GM12873 (cell line): Measurements from ENCODE around the gene ARFGEF3.

ENCODE experiments used
- TF ChIP-seq, protein P1 (sequence below): IDR thresholded peaks from 2 replicates; pipeline ENCODE4 v1.5.1; 2012; ENCODE audit warnings: low read depth, mild to moderate bottlenecking, moderate library complexity, low read length, control low read depth; ENCODE audit not compliant: insufficient read depth; ENCODE audit errors: missing control alignments

ARFGEF3 gene

DNA sequence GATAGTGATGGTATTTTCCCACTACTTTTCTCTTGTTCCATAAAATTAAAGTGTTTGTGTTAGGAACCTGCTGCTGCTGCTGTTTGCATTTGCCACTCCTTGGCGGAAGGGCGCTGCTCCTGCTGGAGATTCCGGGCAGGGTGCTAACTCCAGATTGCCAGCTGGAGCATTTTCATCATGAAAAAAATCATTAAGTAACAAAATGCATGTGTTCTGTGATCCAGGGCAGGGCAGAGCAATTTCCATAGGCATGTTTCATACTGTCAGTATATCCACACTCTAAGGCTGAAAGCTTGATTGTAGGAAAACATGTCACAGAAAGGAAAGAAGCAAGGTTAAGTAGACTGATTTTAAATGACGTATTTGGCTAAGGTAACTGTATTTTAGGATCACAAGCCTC is 32.5 kb downstream of the ARFGEF3 start:
- TF ChIP-seq, protein P1, sequence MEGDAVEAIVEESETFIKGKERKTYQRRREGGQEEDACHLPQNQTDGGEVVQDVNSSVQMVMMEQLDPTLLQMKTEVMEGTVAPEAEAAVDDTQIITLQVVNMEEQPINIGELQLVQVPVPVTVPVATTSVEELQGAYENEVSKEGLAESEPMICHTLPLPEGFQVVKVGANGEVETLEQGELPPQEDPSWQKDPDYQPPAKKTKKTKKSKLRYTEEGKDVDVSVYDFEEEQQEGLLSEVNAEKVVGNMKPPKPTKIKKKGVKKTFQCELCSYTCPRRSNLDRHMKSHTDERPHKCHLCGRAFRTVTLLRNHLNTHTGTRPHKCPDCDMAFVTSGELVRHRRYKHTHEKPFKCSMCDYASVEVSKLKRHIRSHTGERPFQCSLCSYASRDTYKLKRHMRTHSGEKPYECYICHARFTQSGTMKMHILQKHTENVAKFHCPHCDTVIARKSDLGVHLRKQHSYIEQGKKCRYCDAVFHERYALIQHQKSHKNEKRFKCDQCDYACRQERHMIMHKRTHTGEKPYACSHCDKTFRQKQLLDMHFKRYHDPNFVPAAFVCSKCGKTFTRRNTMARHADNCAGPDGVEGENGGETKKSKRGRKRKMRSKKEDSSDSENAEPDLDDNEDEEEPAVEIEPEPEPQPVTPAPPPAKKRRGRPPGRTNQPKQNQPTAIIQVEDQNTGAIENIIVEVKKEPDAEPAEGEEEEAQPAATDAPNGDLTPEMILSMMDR, result no peak

DNA sequence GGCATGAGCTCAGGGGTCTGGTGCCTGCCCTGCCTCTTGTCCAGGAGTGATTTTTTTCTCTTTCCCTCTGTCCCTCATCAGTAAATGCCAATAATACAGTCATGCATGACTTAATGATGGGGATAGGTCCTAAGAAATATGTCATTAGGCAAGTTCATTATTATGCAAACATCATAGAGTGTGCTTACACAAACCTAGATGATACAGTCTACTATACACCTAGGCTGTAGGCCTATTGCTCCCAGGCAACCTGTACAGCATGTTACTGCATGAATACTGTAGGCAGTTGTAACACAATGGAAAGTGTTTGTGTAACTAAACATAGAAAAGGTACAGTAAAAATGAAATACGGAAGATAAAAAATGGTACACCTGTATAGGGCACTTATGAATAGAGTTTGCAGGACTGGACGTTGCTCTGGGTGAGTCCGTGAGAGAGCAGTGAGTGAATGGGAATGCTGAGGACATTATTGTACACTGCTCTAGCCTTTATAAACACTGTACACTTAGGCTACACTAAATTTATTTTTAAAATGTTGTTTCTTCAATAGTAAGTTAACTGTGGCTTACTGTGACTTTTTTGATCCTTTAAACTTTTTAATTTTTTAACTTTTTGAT is 34.5 kb downstream of the ARFGEF3 start:
- TF ChIP-seq, protein P1, result no peak

DNA sequence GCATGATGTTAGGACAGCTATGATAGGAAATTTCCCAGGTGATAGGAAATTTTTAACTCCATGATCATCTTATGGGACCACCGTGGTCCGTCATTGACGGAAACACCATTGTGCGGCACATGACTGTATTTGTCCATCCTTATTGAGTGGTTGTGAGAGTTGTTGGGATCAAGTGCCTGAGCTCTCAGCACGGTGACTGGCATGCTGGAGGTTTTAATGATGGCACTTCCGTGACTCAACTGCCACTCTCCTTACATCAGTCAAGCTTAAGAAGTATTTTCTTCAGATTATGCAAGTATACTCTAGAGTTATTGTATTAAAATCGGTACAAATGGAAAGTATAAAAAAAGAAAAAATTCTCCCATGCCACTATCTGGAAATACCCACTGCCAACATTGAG is 35.8 kb downstream of the ARFGEF3 start:
- TF ChIP-seq, protein P1, result no peak

DNA sequence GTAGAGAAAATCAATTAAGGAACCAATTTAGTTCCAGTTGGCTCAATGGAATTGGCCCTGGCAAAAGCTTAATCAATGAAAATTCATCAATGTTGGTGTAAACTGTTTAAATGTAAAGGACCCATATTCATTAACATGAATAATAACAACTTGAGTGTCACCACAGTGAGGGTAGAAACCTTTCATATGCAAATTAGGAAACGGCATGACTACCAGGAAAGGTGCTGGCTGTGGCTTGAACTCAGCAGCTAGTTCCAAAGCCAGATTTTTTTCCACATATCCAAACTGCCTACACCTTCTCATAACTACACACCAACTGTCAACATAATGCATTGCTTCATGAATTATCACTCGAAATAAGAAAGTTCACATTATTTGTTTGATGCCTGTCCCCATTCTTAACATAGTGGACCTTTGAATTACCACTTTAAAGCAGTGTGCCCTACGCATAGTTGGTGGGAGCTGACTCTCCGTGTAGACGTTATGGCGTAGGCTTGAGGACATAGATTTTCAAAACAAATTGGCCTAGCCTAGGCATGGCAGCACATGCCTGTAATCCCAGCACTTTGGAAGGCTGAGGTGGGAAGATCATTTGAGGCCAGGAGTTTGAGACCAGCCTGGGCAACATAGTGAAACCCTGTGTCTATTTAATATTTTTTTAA is 36.8 kb downstream of the ARFGEF3 start:
- TF ChIP-seq, protein P1, result no peak

DNA sequence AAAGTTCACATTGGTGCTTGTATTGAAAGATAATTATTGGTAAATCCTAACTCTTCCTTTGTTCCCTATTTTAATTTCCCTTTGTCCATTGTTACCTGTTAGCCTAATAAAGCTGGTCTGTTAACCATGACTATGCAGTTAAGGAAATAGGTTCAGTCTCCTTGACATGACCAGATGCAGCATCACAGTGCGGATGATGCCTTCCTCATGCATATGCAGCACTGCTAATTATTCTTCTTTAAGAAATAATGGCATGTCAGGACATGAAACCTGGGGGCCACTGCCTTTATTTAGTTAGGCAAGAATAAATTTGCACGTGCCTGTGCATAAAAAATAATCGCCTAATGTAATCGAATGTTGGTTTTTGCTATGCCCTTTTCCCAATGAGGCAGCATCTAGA is 40.1 kb downstream of the ARFGEF3 start:
- TF ChIP-seq, protein P1, result no peak

DNA sequence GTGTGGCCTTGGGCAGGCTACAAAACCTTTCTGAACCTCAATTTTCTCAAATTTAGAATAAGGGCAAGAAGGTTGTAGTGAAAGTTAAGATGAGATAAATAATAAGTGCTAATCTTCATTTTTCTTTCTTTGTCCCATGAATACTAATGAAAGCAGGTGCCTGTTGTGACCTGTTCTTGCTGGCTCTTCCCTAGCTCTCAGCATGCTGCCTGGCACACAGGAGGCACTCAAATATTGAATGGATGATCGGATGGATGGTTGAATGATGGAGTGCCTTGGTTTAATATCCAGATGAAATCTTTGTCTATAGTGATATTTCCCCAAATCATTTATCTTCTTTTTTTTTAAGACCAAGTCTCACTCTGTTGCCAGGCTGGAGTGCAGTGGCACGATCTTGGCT is 41.6 kb downstream of the ARFGEF3 start:
- TF ChIP-seq, protein P1, result no peak

DNA sequence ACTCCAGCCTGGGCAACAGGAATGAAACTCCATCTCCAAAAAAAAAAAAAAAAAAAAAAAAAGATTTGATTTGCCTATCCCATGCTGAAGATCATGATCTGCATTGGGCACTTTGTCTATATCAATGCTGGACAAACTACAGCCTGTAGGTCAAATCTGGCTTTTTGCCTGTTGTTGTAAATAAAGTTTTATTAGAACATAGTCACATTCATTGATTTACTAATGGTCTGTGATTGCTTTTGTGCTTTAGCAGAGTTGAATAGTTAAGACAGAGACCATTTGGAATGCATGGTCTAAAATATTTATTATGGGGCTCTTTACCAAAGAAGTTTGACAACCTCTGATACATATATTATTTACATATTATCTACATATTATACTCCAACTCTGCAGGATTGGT is 42.6 kb downstream of the ARFGEF3 start:
- TF ChIP-seq, protein P1, result no peak
